ENCODE data around the gene TRIM60. TPM values are rescaled to one million over a fixed set of nuclear protein-coding genes. Genes with fewer than 3 reads are reported as not detected.
"Not testable (repeated sequence)": the region's sequence is repeated elsewhere in the genome, so short reads cannot be mapped to it uniquely, and the experiment has no call there.

The TRIM60 gene
- total RNA-seq, 1 donor from 2014 or later, result not detected

DNA sequence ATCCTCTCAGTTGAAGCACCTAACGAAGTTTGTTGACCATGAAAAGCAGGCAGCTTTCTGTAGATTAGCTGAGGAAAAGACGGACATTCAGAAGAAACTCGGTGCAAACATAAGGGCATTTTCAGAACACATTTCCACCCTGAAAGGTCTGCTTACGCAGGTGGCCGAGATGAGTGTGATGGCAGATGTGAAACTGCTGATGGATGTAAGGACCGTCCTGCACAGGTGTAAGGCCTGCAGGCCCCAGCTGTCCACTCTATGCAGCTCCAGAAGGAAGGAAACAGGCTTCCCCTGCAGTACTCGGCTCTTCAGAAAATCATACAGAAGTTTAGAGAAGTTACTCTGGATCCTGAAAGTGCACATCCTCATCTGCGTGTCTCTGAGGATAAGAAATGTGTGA, 20.8 kb upstream of the TRIM60 start:
- Mint-ChIP-seq H3K4me3 (ENCODE audit: low read depth) (no peak overlapping the region), H3K27ac (no peak overlapping the region), H3K9me3 (ENCODE audit: low read depth) (no peaks in the 10 kb centered on the region), H3K4me1 (ENCODE audit: low read depth) (no peaks in the 10 kb centered on the region), H3K36me3 (ENCODE audit: insufficient read depth) (no peaks in the 10 kb centered on the region), H3K27me3 (no peaks in the 10 kb centered on the region)
- TF ChIP-seq, protein P1, sequence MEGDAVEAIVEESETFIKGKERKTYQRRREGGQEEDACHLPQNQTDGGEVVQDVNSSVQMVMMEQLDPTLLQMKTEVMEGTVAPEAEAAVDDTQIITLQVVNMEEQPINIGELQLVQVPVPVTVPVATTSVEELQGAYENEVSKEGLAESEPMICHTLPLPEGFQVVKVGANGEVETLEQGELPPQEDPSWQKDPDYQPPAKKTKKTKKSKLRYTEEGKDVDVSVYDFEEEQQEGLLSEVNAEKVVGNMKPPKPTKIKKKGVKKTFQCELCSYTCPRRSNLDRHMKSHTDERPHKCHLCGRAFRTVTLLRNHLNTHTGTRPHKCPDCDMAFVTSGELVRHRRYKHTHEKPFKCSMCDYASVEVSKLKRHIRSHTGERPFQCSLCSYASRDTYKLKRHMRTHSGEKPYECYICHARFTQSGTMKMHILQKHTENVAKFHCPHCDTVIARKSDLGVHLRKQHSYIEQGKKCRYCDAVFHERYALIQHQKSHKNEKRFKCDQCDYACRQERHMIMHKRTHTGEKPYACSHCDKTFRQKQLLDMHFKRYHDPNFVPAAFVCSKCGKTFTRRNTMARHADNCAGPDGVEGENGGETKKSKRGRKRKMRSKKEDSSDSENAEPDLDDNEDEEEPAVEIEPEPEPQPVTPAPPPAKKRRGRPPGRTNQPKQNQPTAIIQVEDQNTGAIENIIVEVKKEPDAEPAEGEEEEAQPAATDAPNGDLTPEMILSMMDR (IDR thresholded peaks at IDR 0.05; ENCODE audit: unreplicated experiment), result no peak
- no peak for DNase-seq (ENCODE audit: low spot score, unreplicated experiment)

- no peaks in the 10 kb centered on the region for H3K4me1 Mint-ChIP-seq (ENCODE audit: low read depth)
- TF ChIP-seq, protein P1 (IDR thresholded peaks at IDR 0.05; ENCODE audit: unreplicated experiment), result no peak
- no peaks in the 10 kb centered on the region for H3K9me3 Mint-ChIP-seq (ENCODE audit: low read depth)
- no peak overlapping the region for H3K4me3 Mint-ChIP-seq (ENCODE audit: low read depth)
- DNase-seq (ENCODE audit: low spot score, unreplicated experiment), result no peak
- no peak overlapping the region for H3K27ac Mint-ChIP-seq
- no peaks in the 10 kb centered on the region for H3K27me3 Mint-ChIP-seq
- no peaks in the 10 kb centered on the region for H3K36me3 Mint-ChIP-seq (ENCODE audit: insufficient read depth)
Observed at GRCh38 chr4:165011403-165011802, 20.4 kb upstream of the TRIM60 start.

GRCh38 chr4:165013691-165014090, 18.1 kb upstream of the TRIM60 start:
- H3K36me3 Mint-ChIP-seq (ENCODE audit: insufficient read depth), result no peaks in the 10 kb centered on the region
- H3K27ac Mint-ChIP-seq, result no peak overlapping the region
- no peaks in the 10 kb centered on the region for H3K9me3 Mint-ChIP-seq (ENCODE audit: low read depth)
- TF ChIP-seq, protein P1 (IDR thresholded peaks at IDR 0.05; ENCODE audit: unreplicated experiment), result no peak
- H3K27me3 Mint-ChIP-seq, result no peaks in the 10 kb centered on the region
- H3K4me1 Mint-ChIP-seq (ENCODE audit: low read depth), result no peaks in the 10 kb centered on the region
- H3K4me3 Mint-ChIP-seq (ENCODE audit: low read depth), result no peak overlapping the region
- no peak for DNase-seq (ENCODE audit: low spot score, unreplicated experiment)

GRCh38 chr4:165016971-165017370, 14.8 kb upstream of the TRIM60 start:
- Mint-ChIP-seq H3K27ac (no peak overlapping the region), H3K4me1 (ENCODE audit: low read depth) (no peaks in the 10 kb centered on the region), H3K36me3 (ENCODE audit: insufficient read depth) (no peaks in the 10 kb centered on the region), H3K27me3 (no peaks in the 10 kb centered on the region), H3K4me3 (ENCODE audit: low read depth) (no peak overlapping the region), H3K9me3 (ENCODE audit: low read depth) (peaks cover 3% of the 10 kb centered on the region)
- DNase-seq (ENCODE audit: low spot score, unreplicated experiment), result no peak
- TF ChIP-seq, protein P1 (IDR thresholded peaks at IDR 0.05; ENCODE audit: unreplicated experiment), result peak; percentile 45

DNA sequence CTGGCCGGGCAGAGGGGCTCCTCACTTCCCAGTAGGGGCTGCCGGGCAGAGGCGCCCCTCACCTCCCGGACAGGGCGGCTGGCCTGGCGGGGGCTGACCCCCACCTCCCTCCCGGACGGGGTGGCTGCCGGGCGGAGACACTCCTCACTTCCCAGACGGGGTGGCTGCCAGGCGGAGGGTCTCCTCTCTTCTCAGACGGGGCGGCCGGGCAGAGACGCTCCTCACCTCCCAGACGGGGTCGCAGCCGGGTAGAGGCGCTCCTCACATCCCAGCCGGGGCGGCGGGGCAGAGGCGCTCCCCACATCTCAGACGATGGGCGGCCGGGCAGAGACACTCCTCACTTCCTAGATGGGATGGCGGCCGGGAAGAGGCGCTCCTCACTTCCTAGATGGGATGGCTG, 11.8 kb upstream of the TRIM60 start:
- not testable (repeated sequence) for H3K4me3 Mint-ChIP-seq (ENCODE audit: low read depth); H3K27me3 Mint-ChIP-seq; H3K9me3 Mint-ChIP-seq (ENCODE audit: low read depth); H3K27ac Mint-ChIP-seq; DNase-seq (ENCODE audit: low spot score, unreplicated experiment); H3K4me1 Mint-ChIP-seq (ENCODE audit: low read depth); H3K36me3 Mint-ChIP-seq (ENCODE audit: insufficient read depth)

- H3K27ac Mint-ChIP-seq; H3K9me3 Mint-ChIP-seq (ENCODE audit: low read depth); H3K4me1 Mint-ChIP-seq (ENCODE audit: low read depth); DNase-seq (ENCODE audit: low spot score, unreplicated experiment); H3K36me3 Mint-ChIP-seq (ENCODE audit: insufficient read depth); H3K27me3 Mint-ChIP-seq; H3K4me3 Mint-ChIP-seq (ENCODE audit: low read depth): not testable (repeated sequence)
Observed at GRCh38 chr4:165025782-165026181, 6.0 kb upstream of the TRIM60 start.

Measured in progenitor cell of endocrine pancreas (in vitro differentiated cells).